Aorta (tissue), 5 donors: ENCODE results near the gene PCSK6. TPM values are rescaled to one million over a fixed set of nuclear protein-coding genes. Genes with fewer than 3 reads are reported as not detected.
A peak's percentile ranks its signal among the peaks of the same experiment; 100 is the strongest.
"Not testable (repeated sequence)": the region's sequence is repeated elsewhere in the genome, so short reads cannot be mapped to it uniquely, and the experiment has no call there.

Experiments used
- ATAC-seq: fragments of 200-7000 bp; cut with Tn5 transposase; one replicate; pipeline ENCODE4 v1.9.1; 2022; ENCODE audit warnings: moderate library complexity; ENCODE audit not compliant: low FRiP score
- DNase-seq, 2 donors: peaks; one replicate each; pipeline ENCODE4 v3.0.0-alpha.2; 2020
- H3K27ac ChIP-seq, 2 donors: one replicate each; pipeline ENCODE4 v1.5.1; 2013; ENCODE audit warnings: low read length in 2 of 2, mild to moderate bottlenecking in 2 of 2, moderate library complexity in 2 of 2, control low read depth in 1 of 2, inconsistent platforms in 1 of 2, low read depth in 1 of 2
- H3K27me3 ChIP-seq, 2 donors: one replicate each; pipeline ENCODE4 v1.6.1; 2013; ENCODE audit warnings: control low read depth in 1 of 2, low read length in 1 of 2, mild to moderate bottlenecking in 1 of 2, moderate library complexity in 1 of 2; ENCODE audit not compliant: insufficient read depth in 2 of 2, control insufficient read depth in 1 of 2
- H3K36me3 ChIP-seq, 2 donors: one replicate each; pipeline ENCODE4 v1.6.1; 2013; ENCODE audit warnings: control low read depth in 1 of 2, low read length in 1 of 2, mild to moderate bottlenecking in 1 of 2; ENCODE audit not compliant: insufficient read depth in 2 of 2, control insufficient read depth in 1 of 2
- H3K4me1 ChIP-seq, 2 donors: one replicate each; pipeline ENCODE4 v1.6.1; 2013; ENCODE audit warnings: low read length in 2 of 2, control low read depth in 1 of 2, mild to moderate bottlenecking in 1 of 2, moderate library complexity in 1 of 2; ENCODE audit not compliant: insufficient read depth in 2 of 2, control insufficient read depth in 1 of 2
- H3K4me3 ChIP-seq, 2 donors: one replicate each; pipeline ENCODE4 v1.5.1; 2013; ENCODE audit warnings: low read length in 2 of 2, control low read depth in 1 of 2, mild to moderate bottlenecking in 1 of 2
- H3K9me3 ChIP-seq: one replicate; pipeline ENCODE4 v1.6.1; 2013; ENCODE audit warnings: mild to moderate bottlenecking, low read length; ENCODE audit not compliant: control insufficient read depth
- WGBS, 2 donors: extraction: QIAGEN DNeasy Blood & Tissue Kit; methylation state at CpG; one replicate each; pipeline ENCODE4 v1.1.7; 2013; 5-methylcytosine and 5-hydroxymethylcytosine counted together
- intact Hi-C, 2 donors: fragments of 100-400 bp; cut with DNase I; formaldehyde crosslinking; loops; one replicate each; pipeline versions ENCODE4 v1.14.2 to v1.15.0; 2022
- polyA plus RNA-seq, 2 donors: library from polyadenylated mRNA; stranded (reverse); fragments of 200-250 nt; gene quantifications; one replicate each; pipeline ENCODE4 v1.2.3, GENCODE V29; 2013
- total RNA-seq, 2 donors: library from RNA; stranded (reverse); fragmentation: NEBNext Ultra II Directional; extraction: Animal tissue kit (Norgen Biotek cat#: 25700); gene quantifications; one replicate each; pipeline ENCODE4 v1.2.1, GENCODE V29; 2021
- donor health status: healthy with polysubstance abuse.
- donor health status: Bipolar disorder and iron deficiency.
- donor health status: DM: no; HTN: no; CAD: no.
- donor health status: DM: no; HTN: no; CAD: no.
- donor health status: DM: yes; HTN: yes; CAD: no.

Gene PCSK6
- total and polyA plus RNA-seq, 4 donors = 1.6 to 11.2 (median 5.0) TPM; not detected in 1

- H3K4me1 ChIP-seq, intact Hi-C loops, H3K36me3 ChIP-seq, H3K4me3 ChIP-seq, H3K9me3 ChIP-seq, H3K27me3 ChIP-seq, H3K27ac ChIP-seq, ATAC-seq, DNase-seq: not testable (repeated sequence)
- 82 to 87% methylated on average over 5 of the region's 5 CpGs for WGBS, 2 donors
Observed at GRCh38 chr15:101463696-101464095, 25.8 kb downstream of the PCSK6 start.

- intact Hi-C loops = no loop called here
Observed at GRCh38 chr15:101463270-101463669, 26.2 kb downstream of the PCSK6 start.

GRCh38 chr15:101461097-101461496, 28.4 kb downstream of the PCSK6 start:
- no peak for DNase-seq
- no peak for ATAC-seq
- intact Hi-C loops = no loop called here
- H3K4me3 ChIP-seq = no peak overlapping the region
- H3K36me3 ChIP-seq = no peaks in the 10 kb centered on the region
- no peaks in the 10 kb centered on the region for H3K27me3 ChIP-seq
- 90 to 91% methylated on average over 4 of the region's 4 CpGs for WGBS, 2 donors
- H3K27ac ChIP-seq = no peak overlapping the region
- H3K4me1 ChIP-seq = no peaks in the 10 kb centered on the region
- peaks cover under 1% of the 10 kb centered on the region for H3K9me3 ChIP-seq

More at GRCh38 chr15:101463270-101463669, 26.2 kb downstream of the PCSK6 start:
- Histone ChIP-seq H3K4me3 (no peak overlapping the region), H3K27me3 (no peaks in the 10 kb centered on the region), H3K27ac (no peak overlapping the region), H3K4me1 (no peaks in the 10 kb centered on the region), H3K36me3 (no peaks in the 10 kb centered on the region), H3K9me3 (peaks cover 3% of the 10 kb centered on the region)
- 62 to 66% methylated on average over 8 of the region's 8 CpGs for WGBS, 2 donors
- ATAC-seq = no peak
- no peak for DNase-seq

- intact Hi-C loops = no loop called here
- Histone ChIP-seq H3K4me3 (no peak overlapping the region), H3K9me3 (no peaks in the 10 kb centered on the region), H3K4me1 (no peaks in the 10 kb centered on the region), H3K27ac (no peak overlapping the region), H3K27me3 (no peaks in the 10 kb centered on the region), H3K36me3 (no peaks in the 10 kb centered on the region)
- no peak for ATAC-seq
- 89 to 90% methylated on average over 12 of the region's 12 CpGs for WGBS, 2 donors
- peak in 1 of 2 donors; percentile 37 for DNase-seq
Observed at GRCh38 chr15:101459579-101460300, 29.8 kb downstream of the PCSK6 start.

- WGBS, 2 donors = 64 to 69% methylated on average over 16 of the region's 16 CpGs
- ATAC-seq (peak; percentile 62), DNase-seq (peak in 1 of 2 donors; percentile 69)
- H3K4me3 ChIP-seq = no peak overlapping the region
- H3K4me1 ChIP-seq = no peaks in the 10 kb centered on the region
- H3K27me3 ChIP-seq = no peaks in the 10 kb centered on the region
- H3K27ac ChIP-seq = no peak overlapping the region
- no peaks in the 10 kb centered on the region for H3K36me3 ChIP-seq
- no peaks in the 10 kb centered on the region for H3K9me3 ChIP-seq
- intact Hi-C loops = no loop called here
Observed at GRCh38 chr15:101458908-101459578, 30.5 kb downstream of the PCSK6 start.

GRCh38 chr15:101458158-101458900, 31.2 kb downstream of the PCSK6 start:
- peak in 1 of 2 donors; percentile 43 for DNase-seq
- WGBS, 2 donors = 77 to 79% methylated on average over 23 of the region's 23 CpGs

GRCh38 chr15:101457696-101458095, 31.8 kb downstream of the PCSK6 start:
- Histone ChIP-seq H3K4me3 (no peak overlapping the region), H3K36me3 (no peaks in the 10 kb centered on the region), H3K27me3 (no peaks in the 10 kb centered on the region), H3K27ac (no peak overlapping the region), H3K9me3 (no peaks in the 10 kb centered on the region), H3K4me1 (no peaks in the 10 kb centered on the region)
- intact Hi-C loops = no loop called here
- ATAC-seq = no peak
- 35 to 56% methylated on average over 9 of the region's 9 CpGs for WGBS, 2 donors
- peak in 1 of 2 donors; percentile 17 for DNase-seq

More at GRCh38 chr15:101458158-101458900, 31.2 kb downstream of the PCSK6 start:
- Histone ChIP-seq H3K4me3 (no peak overlapping the region), H3K36me3 (no peaks in the 10 kb centered on the region), H3K27ac (no peak overlapping the region), H3K27me3 (no peaks in the 10 kb centered on the region), H3K9me3 (no peaks in the 10 kb centered on the region), H3K4me1 (no peaks in the 10 kb centered on the region)
- intact Hi-C loops = no loop called here
- no peak for ATAC-seq

- Histone ChIP-seq H3K9me3 (no peaks in the 10 kb centered on the region), H3K36me3 (no peaks in the 10 kb centered on the region), H3K4me3 (no peak overlapping the region), H3K27me3 (no peaks in the 10 kb centered on the region), H3K27ac (no peak overlapping the region), H3K4me1 (no peaks in the 10 kb centered on the region)
- DNase-seq (no peak), ATAC-seq (no peak)
- intact Hi-C loops = no loop called here
- 57 to 58% methylated on average over 14 of the region's 14 CpGs for WGBS, 2 donors
Observed at GRCh38 chr15:101456057-101456739, 33.3 kb downstream of the PCSK6 start.
